NCI-H524 treated with DMSO at 0.1 percent for 48 hours (cell line): ENCODE measurements around the gene ZNF385B.

Experiments used
- DNase-seq: peaks from one replicate; lab custom pipeline; 2025; lab: John Stamatoyannopoulos, UW

ZNF385B gene

DNA sequence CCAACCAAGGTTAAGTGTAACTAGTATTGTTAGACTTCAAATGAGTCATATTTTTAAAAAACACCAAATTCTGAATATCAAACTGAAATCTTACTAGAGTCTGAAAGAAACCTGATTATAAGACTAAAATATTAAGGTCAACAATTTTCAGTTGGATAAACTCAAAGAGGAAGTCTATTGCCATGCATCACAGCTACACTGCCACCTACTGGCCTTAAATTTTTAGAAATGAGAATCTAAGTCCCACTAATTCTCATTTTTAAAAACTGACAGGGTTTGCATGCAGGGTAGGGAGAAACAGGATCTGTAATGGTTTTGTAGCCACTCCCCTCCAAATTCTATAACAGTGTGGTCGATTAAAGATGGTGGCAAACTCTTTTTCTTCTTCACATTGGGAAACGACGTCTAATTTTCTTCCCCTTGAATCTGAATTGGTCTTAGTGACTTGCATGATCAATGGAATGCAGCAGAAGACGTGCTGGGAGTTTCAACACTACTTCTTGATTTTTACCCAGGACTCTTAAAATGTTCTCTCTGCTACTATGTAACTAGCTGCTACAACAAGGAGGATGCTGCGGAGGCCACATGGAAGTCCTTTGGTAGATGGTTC lies 420.7 kb downstream of the ZNF385B start:
- DNase-seq: no peak

GRCh38 chr2:179438654-179439053 lies 422.8 kb downstream of the ZNF385B start:
- no peak for DNase-seq

DNA sequence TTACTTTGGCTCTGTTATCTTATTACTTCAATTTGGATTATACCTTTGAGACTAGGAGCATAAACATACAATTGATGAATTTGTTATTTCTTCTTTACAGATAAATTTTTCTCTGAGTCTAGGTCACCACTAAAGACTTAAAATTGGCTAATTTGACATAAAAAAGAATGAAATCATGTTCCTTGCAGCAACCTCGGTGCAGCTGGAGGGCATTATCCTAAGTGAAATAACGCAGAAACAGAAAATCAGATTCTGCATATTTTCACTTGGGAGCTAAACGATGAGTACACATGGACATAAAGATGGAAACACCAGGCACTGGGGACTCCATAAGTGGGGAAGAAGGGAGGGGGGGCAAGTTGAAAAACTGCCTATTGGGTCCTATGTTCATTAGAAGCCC lies 424.0 kb downstream of the ZNF385B start:
- DNase-seq: no peak

- DNase-seq: no peak
Observed at GRCh38 chr2:179435566-179435965, 425.8 kb downstream of the ZNF385B start.

- no peak for DNase-seq
Observed at GRCh38 chr2:179435000-179435399, 426.4 kb downstream of the ZNF385B start.

DNA sequence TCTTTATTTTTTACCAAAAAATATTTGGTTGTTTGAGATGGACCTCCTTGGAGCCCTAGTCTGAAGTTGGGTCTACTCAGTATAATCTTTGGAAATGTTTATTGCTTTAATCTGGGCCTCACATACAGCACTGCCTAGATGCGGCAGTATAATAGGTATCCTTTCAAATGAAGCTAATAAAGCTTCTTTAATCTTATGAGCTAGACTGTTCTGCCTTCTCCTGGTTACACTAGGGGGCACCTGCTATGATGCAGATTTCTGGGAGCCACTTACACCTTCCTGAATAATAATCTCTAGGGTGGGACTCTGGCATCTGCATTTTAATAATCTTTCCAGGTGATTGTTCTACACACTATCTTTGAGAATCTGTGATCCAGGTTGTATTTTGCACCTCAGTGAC lies 427.1 kb downstream of the ZNF385B start:
- DNase-seq: no peak

DNA sequence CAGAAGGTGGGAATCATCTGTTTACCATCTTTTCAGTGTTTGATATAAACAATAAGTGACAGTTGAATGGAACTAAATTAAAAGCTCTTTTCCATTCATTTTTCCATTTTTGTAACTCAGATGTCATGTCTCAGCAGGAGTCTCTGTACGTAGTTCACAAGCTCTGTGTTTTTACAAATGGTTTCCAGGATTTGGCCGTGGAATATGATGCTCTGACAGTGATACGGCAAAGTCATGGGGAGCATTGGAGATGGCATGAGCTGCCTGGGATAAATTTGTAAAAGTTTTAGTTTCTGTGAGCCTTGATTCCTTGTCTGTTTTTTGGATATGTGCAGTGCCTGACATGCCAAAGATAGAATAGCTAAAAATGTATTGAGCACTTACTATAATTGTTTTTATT lies 428.7 kb downstream of the ZNF385B start:
- no peak for DNase-seq

DNA sequence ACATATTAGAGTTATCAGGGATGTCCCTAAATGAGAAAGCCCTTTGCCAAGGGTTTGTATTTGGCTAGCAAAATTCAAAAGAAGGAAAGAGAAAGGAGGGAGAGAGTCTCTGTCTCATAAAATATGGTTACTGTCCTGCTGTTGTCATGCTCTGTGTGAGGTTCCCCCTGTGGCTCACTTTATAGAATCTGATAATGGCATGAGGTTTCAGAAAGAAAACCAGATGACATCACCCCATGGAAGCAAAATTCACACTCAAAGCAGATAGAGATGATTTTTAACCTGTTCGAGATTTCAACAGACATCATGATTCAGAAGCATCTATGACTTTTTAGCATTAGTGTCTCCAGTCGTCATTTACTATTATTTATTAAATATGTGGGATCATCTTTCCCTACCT lies 431.8 kb downstream of the ZNF385B start:
- no peak for DNase-seq

- DNase-seq: no peak
Observed at GRCh38 chr2:179429060-179429471, 432.3 kb downstream of the ZNF385B start.

DNA sequence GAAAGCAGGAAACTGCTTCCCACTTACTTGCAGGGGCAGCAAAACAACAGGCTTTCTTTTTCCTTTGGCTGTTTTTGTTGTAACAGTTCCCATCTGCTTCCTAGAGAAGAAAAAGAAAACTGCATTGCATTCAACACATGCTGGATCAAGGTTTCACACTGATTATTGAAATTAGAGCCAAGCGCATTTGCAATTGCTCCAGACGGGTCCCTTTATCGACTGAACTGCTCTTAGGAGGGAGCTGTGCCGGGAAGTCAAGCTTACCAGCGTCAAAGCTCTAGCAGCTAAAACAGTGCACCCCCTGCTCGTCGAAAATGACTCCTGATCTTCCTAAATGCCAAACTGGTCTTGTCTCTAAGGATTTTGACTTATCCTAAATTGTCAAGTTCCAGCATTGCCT lies 432.8 kb downstream of the ZNF385B start:
- no peak for DNase-seq

- no peak for DNase-seq
Observed at GRCh38 chr2:179427065-179427464, 434.3 kb downstream of the ZNF385B start.

DNA sequence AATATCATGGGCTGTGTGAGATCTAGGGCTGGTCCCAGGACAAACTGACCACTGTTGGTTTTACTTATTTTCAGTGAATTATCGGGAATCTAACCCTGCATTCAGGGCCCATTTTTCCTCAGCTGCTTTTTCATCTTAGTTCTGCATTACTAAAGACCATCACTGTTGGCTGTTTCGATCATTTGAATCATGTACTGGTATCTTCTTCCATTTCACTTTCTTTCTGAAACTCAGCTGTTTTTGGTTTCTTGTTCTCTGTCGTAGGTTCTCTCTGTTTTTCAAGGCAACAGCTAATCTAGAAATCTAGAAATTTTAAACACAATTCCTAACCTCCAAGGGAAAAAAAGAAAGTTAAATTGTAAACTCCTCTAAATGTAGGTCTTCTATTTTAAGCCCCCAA lies 436.8 kb downstream of the ZNF385B start:
- DNase-seq: no peak

GRCh38 chr2:179422037-179422643 lies 439.3 kb downstream of the ZNF385B start:
- DNase-seq: no peak

DNA sequence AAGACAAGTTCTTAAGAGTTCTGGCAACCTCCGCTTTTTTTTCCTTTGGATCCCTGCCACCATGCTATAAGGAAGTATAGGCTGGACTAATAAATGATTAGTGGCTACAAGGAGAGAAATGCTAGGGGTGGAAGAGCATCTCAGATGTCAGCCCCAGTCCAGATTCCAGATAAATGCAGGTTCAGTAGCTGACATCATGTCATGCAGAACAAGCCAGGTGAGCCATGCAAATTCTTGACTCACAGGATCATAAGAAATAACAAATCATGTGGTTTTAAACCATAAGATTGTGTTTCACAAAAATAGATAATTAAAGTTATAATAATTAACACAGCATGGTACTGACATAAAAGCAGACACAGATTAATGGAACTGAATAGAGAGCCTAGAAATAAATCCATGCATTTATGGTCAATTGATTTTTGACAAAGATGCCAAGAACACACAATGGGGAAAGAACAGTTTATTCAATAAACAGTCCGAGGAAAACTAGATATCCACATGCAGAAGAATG lies 443.9 kb downstream of the ZNF385B start:
- DNase-seq: no peak

- DNase-seq: no peak
Observed at GRCh38 chr2:179412112-179412511, 449.3 kb downstream of the ZNF385B start.

DNA sequence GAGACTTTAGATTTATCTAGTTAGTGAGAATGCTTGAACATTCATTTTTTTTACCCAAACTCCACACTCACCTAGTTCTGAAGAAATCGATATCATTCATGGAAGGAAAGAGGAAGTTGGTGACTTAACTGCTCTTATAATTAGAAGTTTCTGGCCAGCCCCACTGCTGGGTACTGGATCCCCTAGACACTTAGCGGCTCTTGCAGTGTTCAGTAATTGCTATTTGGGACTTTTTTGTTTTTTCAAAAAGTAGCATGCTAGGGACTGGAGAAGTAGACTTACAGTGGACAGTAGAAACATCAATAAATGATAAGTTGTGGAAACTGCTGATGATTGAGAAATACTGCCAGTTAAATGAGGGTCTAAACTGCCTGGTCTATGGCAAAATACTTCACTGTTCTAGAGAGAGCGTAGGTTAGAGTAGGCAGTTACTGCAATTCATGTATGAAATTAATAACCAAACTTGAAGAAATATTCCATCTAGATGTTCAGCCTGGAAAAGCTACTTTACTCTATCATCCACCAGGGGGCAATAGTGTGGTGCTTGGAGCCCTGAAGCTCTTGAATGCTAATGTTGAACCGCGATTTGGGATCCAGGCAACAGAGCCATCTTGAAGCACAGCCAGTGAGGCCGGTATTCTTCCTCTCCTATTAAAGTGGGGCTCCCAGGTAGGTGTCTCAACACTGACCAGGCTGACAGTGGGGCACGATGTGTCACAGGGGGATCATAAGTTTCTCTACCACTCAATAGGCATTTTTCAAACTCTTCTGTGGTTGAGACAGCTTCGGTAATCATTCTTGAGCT lies 450.7 kb downstream of the ZNF385B start:
- DNase-seq: no peak

- DNase-seq: no peak
Observed at GRCh38 chr2:179403624-179404023, 457.8 kb downstream of the ZNF385B start.

- DNase-seq: no peak
Observed at GRCh38 chr2:179393481-179393880, 467.9 kb downstream of the ZNF385B start.
